Thyroid gland (tissue), 4 donors: ENCODE data around the gene SDC3. TPM values are rescaled to one million over a fixed set of nuclear protein-coding genes. Genes with fewer than 3 reads are reported as not detected.
"Not testable (repeated sequence)": the region's sequence is repeated elsewhere in the genome, so short reads cannot be mapped to it uniquely, and the experiment has no call there.

Experiments used
- DNase-seq, 2 donors: peaks; one replicate each; pipeline ENCODE4 v3.0.0-alpha.2; 2019
- H3K27ac ChIP-seq, 3 donors: fragments of 200-600 bp; sonication (generic); 1 replicate in 2 of 3; 2 replicates in 1 of 3; pipeline ENCODE4 v1.5.1; 2016 to 2019; ENCODE audit warnings: mild to moderate bottlenecking in 1 of 3, moderate library complexity in 1 of 3
- H3K27me3 ChIP-seq: fragments of 200-600 bp; sonication (generic); one replicate; pipeline ENCODE4 v1.5.1; 2019
- H3K36me3 ChIP-seq, 2 donors: fragments of 200-600 bp; sonication (generic); one replicate each; pipeline ENCODE4 v1.5.1; 2016 to 2019
- H3K4me1 ChIP-seq, 2 donors: fragments of 200-600 bp; sonication (generic); one replicate each; pipeline ENCODE4 v1.5.1; 2017 to 2019
- H3K4me3 ChIP-seq, 3 donors: fragments of 200-600 bp; sonication (generic); replicated peaks in 1 of 3; 1 replicate in 2 of 3; 2 replicates in 1 of 3; pipeline ENCODE4 v1.5.1; 2016; ENCODE audit warnings: mild to moderate bottlenecking in 1 of 3
- H3K9me3 ChIP-seq: fragments of 200-600 bp; sonication (generic); one replicate; pipeline ENCODE4 v1.5.1; 2017
- CTCF ChIP-seq, 6 experiments: fragments of 200-600 bp in 3 of 6; fragments of 450-650 bp in 3 of 6; sonication (generic) in 3 of 6; IDR thresholded peaks; one replicate each; pipeline ENCODE4 v1.5.1; 2016 to 2019; ENCODE audit warnings: antibody characterized with exemption in 6 of 6, mild to moderate bottlenecking in 2 of 6, inconsistent platforms in 1 of 6, moderate library complexity in 1 of 6
- POLR2A ChIP-seq, 2 donors: fragments of 450-650 bp; IDR thresholded peaks; one replicate each; pipeline ENCODE4 v1.6.1; 2017; ENCODE audit warnings: antibody characterized with exemption in 2 of 2, mild to moderate bottlenecking in 2 of 2, moderate library complexity in 1 of 2
- WGBS, 2 donors: methylation state at CpG; one replicate each; pipeline ENCODE4 v1.1.5; 2017; 5-methylcytosine and 5-hydroxymethylcytosine counted together
- intact Hi-C: fragments of 100-400 bp; cut with DNase I; formaldehyde crosslinking; loops from one replicate; pipeline ENCODE4 v1.15.1; 2023
- total RNA-seq, 4 donors: library from RNA; depleted of rRNA; stranded (reverse); fragments of >200 nt; gene quantifications; one replicate each; pipeline ENCODE4 v1.2.3, GENCODE V29; 2016

SDC3 gene
- total RNA-seq, 4 donors from 2014 or later, result 13.2 to 19.5 (median 15.9) TPM

- peak in 1 of 6 experiments; percentile 9 for TF ChIP-seq CTCF (IDR thresholded peaks at IDR 0.05)
- no peak for TF ChIP-seq POLR2A (IDR thresholded peaks at IDR 0.05)
- 44 to 62% methylated on average over 5 of the region's 5 CpGs for WGBS, 2 donors
- H3K27ac ChIP-seq, result no peak overlapping the region
- H3K9me3 ChIP-seq, result no peaks in the 10 kb centered on the region
- H3K4me1 ChIP-seq, result peaks cover 0 to 24% of the 10 kb centered on the region in 2 donors
- H3K4me3 ChIP-seq, result no peak overlapping the region
- peaks cover 31 to 38% of the 10 kb centered on the region in 2 donors for H3K36me3 ChIP-seq
- intact Hi-C loops, result no loop called here
- no peaks in the 10 kb centered on the region for H3K27me3 ChIP-seq
- peak; percentile 52 to 55 for DNase-seq
Measured at GRCh38 chr1:30952098-30952497, 43.5 kb upstream of the SDC3 start.

- no peak overlapping the region for H3K4me3 ChIP-seq
- 93 to 94% methylated on average over 5 of the region's 5 CpGs for WGBS, 2 donors
- DNase-seq, result no peak
- no peak overlapping the region for H3K27ac ChIP-seq
- peaks cover 0 to 19% of the 10 kb centered on the region in 2 donors for H3K4me1 ChIP-seq
- intact Hi-C loops, result no loop called here
- H3K27me3 ChIP-seq, result no peaks in the 10 kb centered on the region
- no peaks in the 10 kb centered on the region for H3K9me3 ChIP-seq
- TF ChIP-seq POLR2A (IDR thresholded peaks at IDR 0.05), result no peak
- no peak for TF ChIP-seq CTCF (IDR thresholded peaks at IDR 0.05)
- peaks cover 38 to 40% of the 10 kb centered on the region in 2 donors for H3K36me3 ChIP-seq
Measured at GRCh38 chr1:30950700-30951099, 42.1 kb upstream of the SDC3 start.

GRCh38 chr1:30950053-30950452 lies 41.5 kb upstream of the SDC3 start:
- intact Hi-C loops, result no loop called here
- no peak overlapping the region for H3K27ac ChIP-seq

GRCh38 chr1:30949487-30949838 lies 40.9 kb upstream of the SDC3 start:
- intact Hi-C loops, DNase-seq, H3K9me3 ChIP-seq, H3K27me3 ChIP-seq, H3K4me3 ChIP-seq, H3K27ac ChIP-seq: not testable (repeated sequence)
- WGBS, 2 donors, result 100% methylated on average over 1 of the region's 1 CpG; no CpG with 5 or more reads in 1 of the 2 donors
- H3K4me1 ChIP-seq, result peaks cover 0 to 18% of the 10 kb centered on the region in 2 donors
- H3K36me3 ChIP-seq, result peaks cover 49 to 50% of the 10 kb centered on the region in 2 donors

More at GRCh38 chr1:30950053-30950452, 41.5 kb upstream of the SDC3 start:
- Histone ChIP-seq H3K36me3 (peaks cover 43 to 46% of the 10 kb centered on the region in 2 donors), H3K4me3 (no peak overlapping the region), H3K27me3 (no peaks in the 10 kb centered on the region), H3K4me1 (peaks cover 0 to 19% of the 10 kb centered on the region in 2 donors), H3K9me3 (no peaks in the 10 kb centered on the region)
- no peak for DNase-seq
- TF ChIP-seq POLR2A (IDR thresholded peaks at IDR 0.05), result no peak
- no peak for TF ChIP-seq CTCF (IDR thresholded peaks at IDR 0.05)
- 94 to 95% methylated on average over 5 of the region's 5 CpGs for WGBS, 2 donors

GRCh38 chr1:30948813-30949486 lies 40.4 kb upstream of the SDC3 start:
- H3K27ac ChIP-seq, H3K9me3 ChIP-seq, intact Hi-C loops, H3K27me3 ChIP-seq, H3K4me3 ChIP-seq, DNase-seq: not testable (repeated sequence)
- WGBS, 2 donors, result 67 to 90% methylated on average over 1 to 2 of the region's 5 CpGs
- H3K4me1 ChIP-seq, result peaks cover 0 to 13% of the 10 kb centered on the region in 2 donors
- peaks cover 52 to 53% of the 10 kb centered on the region in 2 donors for H3K36me3 ChIP-seq

- WGBS, 2 donors, result 86 to 94% methylated on average over 3 of the region's 3 CpGs
- H3K9me3 ChIP-seq, result no peaks in the 10 kb centered on the region
- H3K27me3 ChIP-seq, result no peaks in the 10 kb centered on the region
- H3K36me3 ChIP-seq, result peaks cover 52 to 60% of the 10 kb centered on the region in 2 donors
- peaks cover 0 to 12% of the 10 kb centered on the region in 2 donors for H3K4me1 ChIP-seq
- intact Hi-C loops, result no loop called here
- no peak for DNase-seq
- TF ChIP-seq CTCF (IDR thresholded peaks at IDR 0.05), result no peak
- TF ChIP-seq POLR2A (IDR thresholded peaks at IDR 0.05), result no peak
- H3K4me3 ChIP-seq, result no peak overlapping the region
- no peak overlapping the region for H3K27ac ChIP-seq
Measured at GRCh38 chr1:30948278-30948677, 39.7 kb upstream of the SDC3 start.
